GF-D8 (cell line): ENCODE results near the gene BCAR1.
"Not testable (repeated sequence)": the region's sequence is repeated elsewhere in the genome, so short reads cannot be mapped to it uniquely, and the experiment has no call there.

Source experiments
- DNase-seq: peaks from one replicate; lab custom pipeline; 2025; lab: John Stamatoyannopoulos, UW

The BCAR1 gene

GRCh38 chr16:75252946-75253911 lies 1.8 kb upstream of the BCAR1 start:
- DNase-seq: no peak

- no peak for DNase-seq
Observed at GRCh38 chr16:75252049-75252864, 833 bp upstream of the BCAR1 start.

GRCh38 chr16:75250809-75251279 lies 580 bp downstream of the BCAR1 start:
- no peak for DNase-seq

GRCh38 chr16:75250089-75250808 lies 1.2 kb downstream of the BCAR1 start:
- no peak for DNase-seq

- DNase-seq: no peak
Observed at GRCh38 chr16:75249441-75249840, 2.0 kb downstream of the BCAR1 start.

- DNase-seq: no peak
Observed at GRCh38 chr16:75248536-75249380, 2.7 kb downstream of the BCAR1 start.

- DNase-seq: no peak
Observed at GRCh38 chr16:75248142-75248535, 3.3 kb downstream of the BCAR1 start.

- DNase-seq: no peak
Observed at GRCh38 chr16:75247249-75247648, 4.2 kb downstream of the BCAR1 start.

GRCh38 chr16:75246504-75247205 lies 4.8 kb downstream of the BCAR1 start:
- DNase-seq: no peak

GRCh38 chr16:75244844-75245758 lies 6.3 kb downstream of the BCAR1 start:
- DNase-seq: no peak

GRCh38 chr16:75244225-75244809 lies 7.1 kb downstream of the BCAR1 start:
- no peak for DNase-seq

GRCh38 chr16:75243667-75244224 lies 7.7 kb downstream of the BCAR1 start:
- DNase-seq: no peak

- not testable (repeated sequence) for DNase-seq
Observed at GRCh38 chr16:75242436-75243078, 8.9 kb downstream of the BCAR1 start.

GRCh38 chr16:75241955-75242354 lies 9.5 kb downstream of the BCAR1 start:
- DNase-seq: no peak

- no peak for DNase-seq
Observed at GRCh38 chr16:75241412-75241811, 10.0 kb downstream of the BCAR1 start.

GRCh38 chr16:75240633-75241032 lies 10.8 kb downstream of the BCAR1 start:
- not testable (repeated sequence) for DNase-seq

- no peak for DNase-seq
Observed at GRCh38 chr16:75239542-75240122, 11.8 kb downstream of the BCAR1 start.
